OCI-LY1 (cell line): ENCODE data around the gene THBS3.
"Not testable (repeated sequence)": the region's sequence is repeated elsewhere in the genome, so short reads cannot be mapped to it uniquely, and the experiment has no call there.

ENCODE experiments used
- H2AFZ ChIP-seq: fragments of 200-600 bp; sonication (generic), shearing (Covaris generic); 2 replicates; pipeline ENCODE4 v1.6.0; 2014; ENCODE audit warnings: antibody characterized with exemption, mild to moderate bottlenecking, low read length
- H3F3A ChIP-seq: fragments of 200-600 bp; sonication (generic), shearing (Covaris generic); 2 replicates; pipeline ENCODE4 v1.6.0; 2014; ENCODE audit warnings: mild to moderate bottlenecking, antibody characterized with exemption, low read length, moderate library complexity; ENCODE audit not compliant: insufficient read depth
- H3K27ac ChIP-seq: fragments of 200-600 bp; sonication (generic); 2 replicates; pipeline ENCODE4 v1.5.1; 2014; ENCODE audit warnings: low read length, mixed run types, mild to moderate bottlenecking, low read depth; ENCODE audit not compliant: poor library complexity, severe bottlenecking
- H3K27me3 ChIP-seq: fragments of 200-600 bp; sonication (generic); 2 replicates; pipeline ENCODE4 v1.6.0; 2014; ENCODE audit warnings: antibody characterized with exemption, mild to moderate bottlenecking, low read length, moderate library complexity; ENCODE audit not compliant: insufficient read depth
- H3K36me3 ChIP-seq: fragments of 200-600 bp; sonication (generic); 2 replicates; pipeline ENCODE4 v1.6.1; 2014; ENCODE audit warnings: mild to moderate bottlenecking, antibody characterized with exemption, low read length, moderate library complexity, mixed read lengths; ENCODE audit not compliant: insufficient read depth
- H3K4me1 ChIP-seq: fragments of 200-600 bp; sonication (generic); 2 replicates; pipeline ENCODE4 v1.5.1; 2014; ENCODE audit warnings: mild to moderate bottlenecking, low read length, moderate library complexity; ENCODE audit not compliant: insufficient read depth, severe bottlenecking
- H3K4me2 ChIP-seq: fragments of 200-600 bp; sonication (generic), shearing (Covaris generic); 2 replicates; pipeline ENCODE4 v1.6.1; 2014; ENCODE audit warnings: low read length
- H3K4me3 ChIP-seq: fragments of 200-600 bp; sonication (generic); 2 replicates; pipeline ENCODE4 v1.5.1; 2014; ENCODE audit warnings: low read length, low read depth, mild to moderate bottlenecking, mixed read lengths; ENCODE audit not compliant: poor library complexity, severe bottlenecking
- H3K79me2 ChIP-seq: fragments of 200-600 bp; shearing (Covaris generic); 2 replicates; pipeline ENCODE4 v1.6.1; 2016; ENCODE audit warnings: mixed run types, low read length, mixed read lengths; ENCODE audit not compliant: insufficient read depth
- H3K9ac ChIP-seq: fragments of 200-600 bp; sonication (generic), shearing (Covaris generic); 2 replicates; pipeline ENCODE4 v1.6.1; 2014; ENCODE audit warnings: mild to moderate bottlenecking, low read length, mixed read lengths
- H3K9me2 ChIP-seq: fragments of 200-600 bp; sonication (generic), shearing (Covaris generic); 2 replicates; pipeline ENCODE4 v1.6.1; 2014; ENCODE audit warnings: low read depth, mild to moderate bottlenecking, low read length, mixed read lengths
- H3K9me3 ChIP-seq: fragments of 200-600 bp; shearing (Covaris generic); 2 replicates; pipeline ENCODE4 v1.6.1; 2014; ENCODE audit warnings: low read length, mixed read lengths
- H4K20me1 ChIP-seq: fragments of 200-600 bp; sonication (generic), shearing (Covaris generic); 2 replicates; pipeline ENCODE4 v1.6.0; 2016; ENCODE audit warnings: mild to moderate bottlenecking, low read length; ENCODE audit not compliant: insufficient read depth
- EZH2 ChIP-seq: fragments of 200-600 bp; sonication (generic), shearing (Covaris generic); IDR thresholded peaks from 2 replicates; pipeline ENCODE4 v1.8.0; 2017; ENCODE audit warnings: borderline replicate concordance, mixed run types, mild to moderate bottlenecking, antibody characterized with exemption, low read length, moderate library complexity, mixed read lengths
- TF ChIP-seq, protein P1 (sequence below): fragments of 200-600 bp; sonication (generic), shearing (Covaris generic); IDR thresholded peaks from 2 replicates; pipeline ENCODE4 v1.5.1; 2017; ENCODE audit warnings: mild to moderate bottlenecking, antibody characterized with exemption, low read length, moderate library complexity, mixed read lengths

Gene THBS3

DNA sequence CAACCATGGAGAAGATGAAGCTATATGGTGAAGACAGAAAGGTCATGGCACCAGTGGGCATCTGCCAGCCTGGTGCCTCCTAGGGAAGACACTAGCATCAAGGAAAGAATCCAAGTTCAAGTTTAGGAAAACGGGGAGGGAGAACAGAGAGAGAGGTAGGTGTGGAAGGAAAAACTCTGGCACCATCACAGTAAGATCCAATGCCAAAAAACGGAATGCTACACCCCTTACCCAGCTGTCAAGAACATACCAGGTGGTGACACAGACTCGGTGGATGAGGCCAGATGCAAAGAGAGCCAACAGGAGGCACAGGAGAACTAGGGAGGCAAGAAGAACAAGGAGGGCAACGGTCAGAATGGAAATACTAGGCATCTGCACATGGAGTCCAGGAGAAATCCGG, 38.2 kb downstream of the THBS3 start:
- H3K79me2 ChIP-seq, result no peaks in the 10 kb centered on the region
- no peak overlapping the region for H3K27ac ChIP-seq
- H3F3A ChIP-seq, result no peaks in the 10 kb centered on the region
- H2AFZ ChIP-seq, result no peak overlapping the region
- no peaks in the 10 kb centered on the region; the same call in 1 of the 2 replicates for H3K27me3 ChIP-seq
- no peaks in the 10 kb centered on the region for H4K20me1 ChIP-seq
- H3K4me3 ChIP-seq, result no peak overlapping the region
- H3K9me3 ChIP-seq, result no peaks in the 10 kb centered on the region
- H3K4me1 ChIP-seq, result peaks cover 28% of the 10 kb centered on the region
- no peak overlapping the region for H3K4me2 ChIP-seq
- H3K36me3 ChIP-seq, result peaks cover 17% of the 10 kb centered on the region
- no peaks in the 10 kb centered on the region for H3K9me2 ChIP-seq
- no peak overlapping the region for H3K9ac ChIP-seq
- no peak for TF ChIP-seq EZH2
- TF ChIP-seq, protein P1, sequence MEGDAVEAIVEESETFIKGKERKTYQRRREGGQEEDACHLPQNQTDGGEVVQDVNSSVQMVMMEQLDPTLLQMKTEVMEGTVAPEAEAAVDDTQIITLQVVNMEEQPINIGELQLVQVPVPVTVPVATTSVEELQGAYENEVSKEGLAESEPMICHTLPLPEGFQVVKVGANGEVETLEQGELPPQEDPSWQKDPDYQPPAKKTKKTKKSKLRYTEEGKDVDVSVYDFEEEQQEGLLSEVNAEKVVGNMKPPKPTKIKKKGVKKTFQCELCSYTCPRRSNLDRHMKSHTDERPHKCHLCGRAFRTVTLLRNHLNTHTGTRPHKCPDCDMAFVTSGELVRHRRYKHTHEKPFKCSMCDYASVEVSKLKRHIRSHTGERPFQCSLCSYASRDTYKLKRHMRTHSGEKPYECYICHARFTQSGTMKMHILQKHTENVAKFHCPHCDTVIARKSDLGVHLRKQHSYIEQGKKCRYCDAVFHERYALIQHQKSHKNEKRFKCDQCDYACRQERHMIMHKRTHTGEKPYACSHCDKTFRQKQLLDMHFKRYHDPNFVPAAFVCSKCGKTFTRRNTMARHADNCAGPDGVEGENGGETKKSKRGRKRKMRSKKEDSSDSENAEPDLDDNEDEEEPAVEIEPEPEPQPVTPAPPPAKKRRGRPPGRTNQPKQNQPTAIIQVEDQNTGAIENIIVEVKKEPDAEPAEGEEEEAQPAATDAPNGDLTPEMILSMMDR, result no peak

DNA sequence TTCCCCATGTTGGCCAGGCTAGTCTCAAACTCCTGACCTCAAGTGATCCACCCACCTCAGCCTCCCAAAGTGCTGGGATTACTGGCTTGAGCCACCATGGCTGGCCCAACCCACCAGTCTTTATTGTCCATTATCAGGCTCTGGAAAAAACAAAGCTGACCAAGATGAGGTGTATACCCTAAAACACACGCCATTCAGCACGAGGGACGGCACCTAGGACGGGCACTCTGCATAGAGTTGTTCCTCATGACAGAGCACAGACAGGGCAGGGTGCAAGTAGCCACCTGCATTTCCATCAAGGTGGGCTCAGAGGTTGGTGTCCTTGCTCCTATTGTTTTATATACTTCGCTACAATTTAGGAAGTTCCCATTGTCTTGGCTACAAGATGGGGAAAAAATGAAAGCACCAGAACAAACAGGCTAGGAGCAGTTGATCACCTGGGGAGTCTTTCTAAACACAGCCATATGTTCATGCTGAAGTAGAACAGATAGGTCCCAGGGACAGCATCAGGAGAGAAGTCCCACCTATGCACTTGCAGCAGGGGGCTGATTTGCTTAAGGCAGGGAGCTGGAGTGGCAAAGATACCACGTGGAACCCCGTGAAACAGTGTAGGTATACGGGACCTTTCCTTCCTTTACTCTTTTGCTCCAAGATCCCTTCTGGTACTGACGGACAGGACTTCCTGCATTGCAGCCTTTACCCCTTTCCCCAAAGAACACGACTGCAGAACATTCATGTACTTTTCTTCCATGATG, 39.1 kb downstream of the THBS3 start:
- Histone ChIP-seq H3F3A (no peaks in the 10 kb centered on the region), H3K79me2 (no peaks in the 10 kb centered on the region), H3K36me3 (peaks cover 17% of the 10 kb centered on the region), H3K27ac (no peak overlapping the region), H4K20me1 (no peaks in the 10 kb centered on the region), H2AFZ (no peak overlapping the region), H3K9ac (no peak overlapping the region), H3K4me2 (no peak overlapping the region), H3K4me3 (no peak overlapping the region), H3K4me1 (peaks cover 19% of the 10 kb centered on the region), H3K9me2 (no peaks in the 10 kb centered on the region), H3K27me3 (no peaks in the 10 kb centered on the region; the same call in 1 of the 2 replicates), H3K9me3 (no peaks in the 10 kb centered on the region)
- no peak for TF ChIP-seq EZH2
- TF ChIP-seq, protein P1, result no peak

DNA sequence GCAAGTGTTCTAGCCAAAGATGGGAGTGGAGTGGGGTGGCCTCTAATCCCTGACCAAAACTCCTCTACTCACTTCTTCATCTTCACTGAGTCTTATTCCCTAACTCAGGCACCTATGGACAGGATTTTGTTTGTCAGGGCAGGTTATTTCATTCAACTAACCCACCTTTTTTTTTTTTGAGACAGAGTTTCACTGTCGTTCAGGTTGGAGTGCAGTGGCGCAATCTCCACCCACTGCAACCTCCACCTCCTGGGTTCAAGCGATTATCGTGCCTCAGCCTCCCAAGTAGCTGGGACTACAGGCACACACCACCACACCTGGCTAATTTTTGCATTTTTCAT, 39.6 kb downstream of the THBS3 start:
- H3K9me3 ChIP-seq, H3F3A ChIP-seq, H3K27me3 ChIP-seq, H3K9ac ChIP-seq, H3K9me2 ChIP-seq, H3K27ac ChIP-seq, H2AFZ ChIP-seq, H4K20me1 ChIP-seq, H3K4me2 ChIP-seq, H3K4me3 ChIP-seq, H3K79me2 ChIP-seq: not testable (repeated sequence)
- Histone ChIP-seq H3K36me3 (peaks cover 17% of the 10 kb centered on the region), H3K4me1 (peaks cover 14% of the 10 kb centered on the region)
